IMR-90 (cell line): Measurements from ENCODE around the gene TBC1D24.

Experiments used
- MAZ ChIP-seq: IDR thresholded peaks from 2 replicates; pipeline ENCODE4 v1.6.1; 2012; ENCODE audit warnings: low read depth, mild to moderate bottlenecking, low read length, improper control_type of control experiment, moderate library complexity, borderline replicate concordance
- RCOR1 ChIP-seq: IDR thresholded peaks from 2 replicates; pipeline ENCODE4 v1.6.1; 2012; ENCODE audit warnings: mild to moderate bottlenecking, low read length, improper control_type of control experiment; ENCODE audit not compliant: insufficient replicate concordance
- RFX5 ChIP-seq: IDR thresholded peaks from 2 replicates; pipeline ENCODE4 v1.8.0; 2012; ENCODE audit warnings: low read depth, mild to moderate bottlenecking, low read length, moderate library complexity
- TF ChIP-seq, protein P1 (sequence below): conservative IDR thresholded peaks from 2 replicates; pipeline ENCODE4 v1.5.1; 2012; ENCODE audit warnings: mild to moderate bottlenecking, low read depth, low read length, improper control_type of control experiment

DNA sequence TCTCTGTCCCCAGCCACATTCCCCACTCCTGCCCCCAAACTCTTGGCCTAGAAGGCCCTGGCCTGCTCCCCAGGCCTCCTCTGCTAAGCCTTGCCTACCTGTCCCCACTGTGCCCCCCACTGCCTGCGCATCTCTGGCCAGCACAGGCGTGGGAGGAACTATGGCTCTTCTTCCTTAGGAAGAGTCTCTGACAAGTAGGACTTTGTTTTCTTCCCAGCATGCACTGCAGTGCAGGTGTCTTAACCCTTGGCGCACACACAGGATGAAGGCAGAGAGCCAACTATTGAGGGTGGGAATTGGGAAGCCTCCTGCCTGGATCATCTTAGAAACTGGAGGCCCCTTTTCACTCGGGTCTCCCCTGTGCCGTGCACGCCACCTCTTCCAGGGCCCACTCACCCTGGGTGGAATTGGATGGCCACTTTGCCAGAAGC, 48.9 kb downstream of the TBC1D24 start:
- TF ChIP-seq, protein P1, sequence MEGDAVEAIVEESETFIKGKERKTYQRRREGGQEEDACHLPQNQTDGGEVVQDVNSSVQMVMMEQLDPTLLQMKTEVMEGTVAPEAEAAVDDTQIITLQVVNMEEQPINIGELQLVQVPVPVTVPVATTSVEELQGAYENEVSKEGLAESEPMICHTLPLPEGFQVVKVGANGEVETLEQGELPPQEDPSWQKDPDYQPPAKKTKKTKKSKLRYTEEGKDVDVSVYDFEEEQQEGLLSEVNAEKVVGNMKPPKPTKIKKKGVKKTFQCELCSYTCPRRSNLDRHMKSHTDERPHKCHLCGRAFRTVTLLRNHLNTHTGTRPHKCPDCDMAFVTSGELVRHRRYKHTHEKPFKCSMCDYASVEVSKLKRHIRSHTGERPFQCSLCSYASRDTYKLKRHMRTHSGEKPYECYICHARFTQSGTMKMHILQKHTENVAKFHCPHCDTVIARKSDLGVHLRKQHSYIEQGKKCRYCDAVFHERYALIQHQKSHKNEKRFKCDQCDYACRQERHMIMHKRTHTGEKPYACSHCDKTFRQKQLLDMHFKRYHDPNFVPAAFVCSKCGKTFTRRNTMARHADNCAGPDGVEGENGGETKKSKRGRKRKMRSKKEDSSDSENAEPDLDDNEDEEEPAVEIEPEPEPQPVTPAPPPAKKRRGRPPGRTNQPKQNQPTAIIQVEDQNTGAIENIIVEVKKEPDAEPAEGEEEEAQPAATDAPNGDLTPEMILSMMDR, result no peak
- TF ChIP-seq RFX5 (no peak), MAZ (no peak), RCOR1 (no peak)
